GM21723 (cell line): Measurements from ENCODE around the gene TEX261.
A peak's percentile ranks its signal among the peaks of the same experiment; 100 is the strongest.

Source experiments
- ATAC-seq: cut with Tn5 transposase; IDR thresholded peaks from one replicate; pipeline ENCODE4 v1.9.1; 2021; ENCODE audit warnings: mild to moderate bottlenecking, moderate library complexity; ENCODE audit not compliant: unreplicated experiment

TEX261 gene

DNA sequence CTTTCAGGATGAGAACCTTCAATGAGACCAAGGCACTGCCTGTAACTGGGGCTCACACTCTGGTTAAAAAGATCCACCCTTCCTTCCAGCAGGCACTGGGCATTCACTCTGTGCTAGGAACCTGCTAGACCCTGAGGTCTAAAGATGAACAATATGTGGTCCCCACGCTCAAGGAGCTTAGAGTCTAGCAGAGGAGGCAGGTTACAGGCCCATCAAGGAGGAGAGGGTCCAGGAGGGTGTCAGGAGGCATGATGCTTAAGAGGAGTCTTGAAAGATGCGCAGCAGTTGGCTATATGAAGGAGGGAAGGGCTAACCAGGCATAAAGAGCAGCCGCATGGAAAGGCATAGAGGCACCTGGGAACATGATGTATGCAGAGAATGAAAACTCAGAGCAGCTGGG is 11.7 kb downstream of the TEX261 start:
- ATAC-seq = no peak

DNA sequence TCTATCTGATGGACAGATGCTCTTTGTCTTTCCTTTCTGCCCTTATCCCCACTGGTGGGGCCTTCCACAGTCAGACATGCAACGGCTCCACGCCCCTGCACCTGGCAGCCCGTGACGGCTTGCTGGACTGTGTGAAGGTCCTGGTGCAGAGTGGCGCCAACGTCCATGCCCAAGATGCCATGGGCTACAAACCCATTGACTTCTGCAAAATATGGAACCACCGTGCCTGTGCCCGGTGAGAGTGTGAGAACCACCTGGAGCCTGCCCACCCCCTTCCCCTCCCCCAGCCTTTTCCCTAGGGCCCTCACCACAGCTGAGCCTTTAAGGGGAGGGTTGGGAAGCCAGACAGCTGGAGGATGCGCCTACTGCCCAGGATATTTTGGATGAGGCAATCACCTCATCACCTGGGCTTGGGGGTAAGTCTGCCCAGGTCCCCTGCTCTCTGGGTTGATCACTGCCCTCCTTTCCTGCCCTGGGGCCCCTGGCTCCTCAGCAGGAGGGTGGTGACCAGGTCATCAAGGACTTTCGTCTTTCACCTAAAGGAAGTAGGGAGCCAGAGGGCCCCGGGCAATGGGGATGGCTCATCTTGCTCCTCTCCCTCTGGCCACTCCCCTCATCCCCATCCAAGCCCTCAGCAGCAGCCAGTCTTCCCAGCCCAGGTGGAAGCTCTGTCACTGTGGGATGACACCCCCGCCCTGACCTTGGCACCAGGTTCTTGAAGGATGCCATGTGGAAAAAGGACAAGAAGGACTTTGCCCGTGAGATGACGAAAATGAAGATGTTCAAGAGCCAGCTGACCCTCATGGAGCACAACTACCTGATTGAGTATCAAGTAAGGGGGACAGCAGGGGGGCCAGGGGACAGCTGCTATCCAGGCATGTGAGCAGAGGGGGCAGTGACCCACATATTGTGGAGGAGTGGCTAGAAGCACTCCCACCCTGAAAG is 12.5 kb downstream of the TEX261 start:
- no peak for ATAC-seq

DNA sequence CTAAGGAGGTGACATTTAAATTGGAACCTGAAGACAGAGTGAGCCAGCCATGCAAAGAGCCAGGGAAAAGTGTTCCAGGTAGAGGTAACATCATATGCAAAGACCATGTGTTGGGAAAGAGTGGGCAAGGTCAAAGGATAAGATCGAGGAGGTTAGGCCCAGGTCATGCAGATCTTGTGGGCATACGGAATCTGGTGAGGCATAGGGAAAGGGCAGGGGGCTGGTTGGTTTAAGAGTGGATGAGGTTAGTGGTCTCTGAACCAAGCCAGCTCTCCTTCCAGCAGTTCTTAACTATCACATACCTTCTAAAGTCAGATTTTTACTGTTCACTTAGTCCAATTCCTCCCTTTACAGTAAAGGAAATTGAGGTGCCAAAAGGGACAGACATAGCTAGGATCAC is 13.3 kb downstream of the TEX261 start:
- ATAC-seq = no peak

DNA sequence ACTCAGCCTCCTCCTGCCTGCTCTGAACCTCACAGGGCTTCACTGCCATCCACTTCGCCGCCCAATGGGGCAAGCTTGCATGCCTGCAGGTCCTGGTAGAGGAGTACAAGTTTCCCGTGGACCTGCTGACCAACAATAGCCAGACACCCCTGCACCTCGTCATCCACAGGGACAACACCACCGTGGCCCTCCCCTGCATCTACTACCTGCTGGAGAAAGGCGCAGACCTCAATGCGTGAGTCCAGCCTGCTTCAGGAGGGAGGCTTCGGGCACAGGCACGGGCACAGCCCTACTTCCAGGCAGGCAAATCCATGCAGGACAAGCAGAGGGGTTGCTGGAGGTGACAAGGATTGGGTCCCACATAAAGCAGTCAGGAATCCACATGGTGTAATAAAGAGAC is 15.0 kb downstream of the TEX261 start:
- ATAC-seq = no peak

DNA sequence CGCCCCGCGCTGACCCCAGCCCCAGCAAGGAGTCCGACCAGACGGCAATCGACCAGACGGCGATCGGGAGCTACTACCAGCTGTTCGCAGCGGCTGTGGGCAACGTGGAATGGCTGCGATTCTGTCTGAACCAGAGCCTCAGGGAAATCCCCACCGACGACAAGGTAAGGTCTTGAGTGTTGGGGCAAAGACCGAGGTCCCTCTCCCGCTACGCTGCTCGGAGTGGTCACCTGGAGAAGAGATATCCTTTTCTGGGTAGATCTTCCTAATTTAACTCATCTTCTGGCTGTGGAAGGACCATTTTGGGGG is 15.5 kb downstream of the TEX261 start:
- no peak for ATAC-seq

DNA sequence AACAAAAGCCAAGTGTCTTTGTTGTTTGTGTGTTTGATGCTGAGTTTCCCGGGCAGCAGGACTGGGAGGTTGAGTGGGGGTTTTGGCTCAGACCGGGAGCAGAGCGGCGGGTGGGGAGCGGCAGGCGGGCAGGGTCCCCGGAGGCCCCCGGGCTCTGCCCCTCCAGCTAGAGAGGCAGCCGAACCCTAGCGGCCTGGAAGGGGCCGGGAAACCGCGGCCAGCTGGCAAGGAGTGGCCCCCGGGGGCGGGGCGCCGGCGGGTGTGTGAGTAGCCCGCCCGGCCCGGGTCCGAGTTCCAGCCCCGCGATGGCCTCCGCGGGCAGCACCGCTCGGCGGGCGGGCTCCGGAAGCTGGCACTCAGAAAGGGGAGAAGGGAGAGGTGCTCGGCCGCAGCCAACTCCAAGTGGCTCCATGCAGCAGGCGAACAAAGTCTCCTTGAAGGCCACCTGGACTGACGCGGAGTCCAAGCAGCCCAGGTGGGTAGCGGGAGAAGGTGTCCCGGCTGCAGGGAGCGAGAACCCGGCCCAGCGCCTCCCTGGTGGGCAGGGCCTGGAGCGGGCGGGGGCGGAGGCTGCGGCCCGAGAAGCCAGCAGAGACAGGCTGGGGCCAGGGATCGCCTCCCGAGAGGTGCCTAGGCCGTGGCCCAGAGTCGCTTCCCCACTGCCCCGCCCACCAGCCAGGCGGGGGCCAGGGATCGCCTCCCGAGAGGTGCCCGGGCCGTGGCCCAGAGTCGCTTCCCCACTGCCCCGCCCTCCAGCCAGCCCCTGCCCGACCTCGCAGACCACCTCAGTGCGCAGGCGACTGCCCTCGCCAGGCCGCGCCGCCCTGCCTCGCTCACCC is 16.1 kb downstream of the TEX261 start, which contains the start of gene ANKRD53:
Gene ANKRD53 (plus strand): TSS at position 290 of the 839 bp plus-strand sequence. CDS start 16 bp downstream, at position 306.
- ATAC-seq = peak; percentile 36

DNA sequence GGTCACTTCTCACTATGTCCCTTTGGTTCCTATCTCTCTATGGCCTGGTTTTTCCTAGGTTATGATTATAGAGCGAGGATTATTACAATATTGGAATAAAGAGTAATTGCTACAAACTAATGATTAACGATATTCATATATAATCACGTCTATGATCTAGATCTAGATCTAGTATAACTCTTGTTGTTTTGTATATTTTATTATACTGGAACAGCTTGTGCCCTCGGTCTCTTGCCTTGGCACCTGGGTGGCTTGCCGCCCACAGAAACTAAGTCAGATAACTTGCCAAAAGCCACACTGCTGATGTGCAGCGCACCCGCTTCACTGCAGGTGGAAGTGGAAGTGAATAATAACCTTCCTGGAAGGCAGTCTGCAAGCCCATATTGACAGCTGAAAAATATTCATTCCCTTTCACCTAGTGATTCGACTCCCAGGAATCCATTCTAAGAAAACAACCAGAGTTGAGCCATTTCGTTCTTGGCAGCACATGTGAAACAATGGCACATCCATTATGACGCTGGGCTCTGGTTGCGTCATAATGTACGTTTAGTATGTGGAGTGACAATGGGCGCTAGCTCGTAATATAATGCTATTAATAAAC is 17.0 kb downstream of the TEX261 start:
- no peak for ATAC-seq

DNA sequence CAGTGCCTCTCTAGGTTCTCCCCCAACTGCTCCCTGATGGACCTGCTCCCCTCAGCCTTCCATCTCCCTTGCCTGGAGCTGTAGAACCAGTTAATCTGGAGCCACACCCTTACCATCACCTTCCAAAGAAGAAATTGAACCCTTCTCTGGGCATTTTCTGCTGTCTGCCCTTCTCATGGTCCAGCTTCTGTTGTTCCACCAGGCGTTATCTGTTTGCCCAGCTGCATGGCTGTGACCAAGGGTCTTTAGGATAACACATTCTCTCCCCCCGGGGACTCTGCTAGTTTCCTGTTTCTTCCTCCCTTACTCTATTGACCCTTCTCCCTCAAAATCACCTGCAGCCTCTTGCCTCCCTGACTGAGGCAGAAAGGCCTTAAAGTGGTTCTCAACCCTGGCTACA is 19.4 kb downstream of the TEX261 start:
- no peak for ATAC-seq

DNA sequence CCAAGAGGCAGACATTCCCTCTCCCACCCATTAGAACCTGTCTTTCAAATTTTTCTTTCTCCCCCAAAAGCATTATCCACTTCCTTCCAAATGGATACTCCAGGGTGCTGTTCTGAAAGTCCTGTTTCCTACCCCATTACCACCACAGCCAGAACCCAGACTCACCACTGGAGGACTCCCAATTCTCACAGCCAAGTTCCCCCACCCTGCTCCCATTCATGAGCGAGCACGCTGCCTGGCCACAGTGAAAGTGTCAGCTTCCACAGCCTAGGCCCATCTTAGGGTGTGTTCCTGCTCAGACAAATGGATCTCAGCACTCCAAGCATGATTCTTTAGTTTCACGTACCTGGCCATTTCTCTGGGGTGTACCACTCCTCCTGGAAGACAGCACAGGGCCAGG is 20.1 kb downstream of the TEX261 start:
- no peak for ATAC-seq

DNA sequence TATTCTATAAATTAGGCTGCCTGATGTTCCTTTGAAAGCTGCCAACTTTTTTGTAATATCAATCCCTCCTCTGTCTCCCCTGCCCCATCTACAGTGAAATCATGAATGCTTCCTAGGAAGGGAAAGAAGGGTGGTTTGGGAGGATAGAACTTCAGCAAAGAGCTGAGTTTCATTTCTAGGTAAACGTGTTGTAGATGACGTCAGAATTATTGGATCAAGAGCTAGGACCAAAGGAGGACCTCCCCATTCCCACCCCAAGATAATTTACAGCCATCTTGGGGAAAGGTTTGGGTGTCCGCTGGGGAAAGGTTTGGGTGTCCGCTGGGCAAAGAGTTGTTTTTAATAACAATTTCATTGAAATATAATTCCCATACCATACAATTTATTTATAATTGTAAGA is 27.5 kb downstream of the TEX261 start:
- no peak for ATAC-seq

DNA sequence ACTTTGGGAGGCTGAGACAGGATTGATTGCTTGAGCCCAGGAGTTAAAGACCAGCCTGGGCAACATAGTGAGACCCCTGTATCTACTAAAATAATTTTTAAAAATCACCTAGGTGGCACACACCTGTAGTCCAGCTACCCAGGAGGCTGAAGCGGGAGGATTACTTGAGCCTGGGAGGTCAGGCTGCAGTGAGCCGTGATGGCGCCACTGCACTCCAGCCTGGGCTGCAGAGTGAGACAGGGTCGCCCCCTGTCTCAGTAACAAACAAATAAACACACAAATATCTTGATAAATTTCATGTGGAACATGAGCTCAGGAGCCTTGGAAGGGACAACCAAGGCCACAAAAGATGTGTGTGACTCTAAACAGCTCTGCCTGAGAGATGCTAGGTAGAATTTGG is 28.0 kb downstream of the TEX261 start:
- ATAC-seq = no peak

DNA sequence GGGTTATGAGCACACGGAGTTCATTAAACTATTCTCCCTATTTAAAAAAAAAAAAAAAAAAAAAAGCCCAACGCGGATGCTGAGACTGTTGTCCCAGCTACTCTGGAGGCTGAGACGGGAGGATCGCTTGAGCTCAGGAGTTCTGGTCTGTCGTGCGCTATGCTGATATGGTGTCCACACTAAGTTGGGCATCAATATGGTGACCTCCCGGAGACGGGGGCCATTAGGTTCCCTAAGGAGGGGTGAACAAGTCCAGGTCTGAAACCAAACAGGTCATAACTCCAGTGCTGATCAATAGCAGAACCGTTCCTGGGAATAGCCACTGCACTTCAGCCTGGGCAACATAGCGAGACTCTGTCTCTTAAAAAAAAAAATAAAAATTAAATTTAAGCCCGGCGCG is 29.2 kb downstream of the TEX261 start:
- ATAC-seq = no peak

DNA sequence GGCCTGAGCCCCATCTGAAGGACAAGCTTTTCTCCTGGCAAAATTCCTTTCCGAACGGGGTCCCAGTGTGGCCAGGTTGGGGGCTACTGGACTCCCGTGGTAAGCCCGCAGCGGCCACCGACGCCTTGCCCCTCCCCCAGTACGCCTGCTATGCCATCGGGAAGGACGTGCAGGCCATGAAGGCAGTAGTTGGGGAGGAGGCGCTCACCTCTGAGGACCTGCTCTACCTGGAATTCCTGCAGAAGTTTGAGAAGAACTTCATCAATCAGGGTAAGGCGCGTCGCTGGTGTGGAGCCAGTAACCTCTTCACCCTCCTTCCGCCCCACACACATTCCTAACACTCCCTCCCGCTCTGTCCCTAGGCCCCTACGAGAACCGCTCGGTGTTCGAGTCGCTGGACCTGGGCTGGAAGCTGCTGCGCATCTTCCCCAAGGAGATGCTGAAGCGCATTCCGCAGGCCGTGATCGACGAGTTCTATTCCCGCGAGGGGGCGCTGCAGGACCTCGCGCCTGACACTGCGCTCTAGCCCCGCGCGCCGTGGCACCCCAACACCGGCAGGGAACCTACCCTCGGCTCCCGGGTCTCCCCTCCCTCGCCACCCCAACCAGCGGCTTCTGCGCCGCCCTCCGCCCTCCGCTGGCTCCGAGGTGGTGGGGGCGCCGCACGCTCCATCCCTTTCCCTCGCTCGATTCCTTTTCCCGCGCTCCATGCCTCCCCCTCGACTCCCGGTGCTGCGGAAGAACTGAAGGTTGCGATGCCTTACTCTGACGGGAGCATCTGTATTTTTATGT is 29.9 kb downstream of the TEX261 start:
- ATAC-seq = peak; percentile 86

DNA sequence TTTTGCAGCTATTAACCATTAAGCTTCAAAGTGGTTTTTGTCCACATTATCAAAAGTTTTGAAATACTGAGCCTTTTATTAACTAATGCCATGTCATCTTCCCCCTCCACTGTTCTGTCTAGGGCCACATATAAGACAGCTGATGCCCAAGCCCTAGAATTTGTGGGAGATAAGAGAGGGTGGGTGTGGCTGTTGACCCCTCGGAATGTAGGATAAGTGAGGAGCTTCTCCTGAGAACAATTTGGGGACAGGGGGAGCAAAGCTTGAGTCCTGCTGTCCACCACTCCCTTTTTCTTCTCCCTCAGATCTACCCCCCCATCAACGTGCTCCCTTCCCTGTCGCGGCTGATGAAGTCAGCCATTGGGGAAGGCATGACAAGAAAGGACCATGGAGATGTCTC is 30.5 kb downstream of the TEX261 start:
- no peak for ATAC-seq

DNA sequence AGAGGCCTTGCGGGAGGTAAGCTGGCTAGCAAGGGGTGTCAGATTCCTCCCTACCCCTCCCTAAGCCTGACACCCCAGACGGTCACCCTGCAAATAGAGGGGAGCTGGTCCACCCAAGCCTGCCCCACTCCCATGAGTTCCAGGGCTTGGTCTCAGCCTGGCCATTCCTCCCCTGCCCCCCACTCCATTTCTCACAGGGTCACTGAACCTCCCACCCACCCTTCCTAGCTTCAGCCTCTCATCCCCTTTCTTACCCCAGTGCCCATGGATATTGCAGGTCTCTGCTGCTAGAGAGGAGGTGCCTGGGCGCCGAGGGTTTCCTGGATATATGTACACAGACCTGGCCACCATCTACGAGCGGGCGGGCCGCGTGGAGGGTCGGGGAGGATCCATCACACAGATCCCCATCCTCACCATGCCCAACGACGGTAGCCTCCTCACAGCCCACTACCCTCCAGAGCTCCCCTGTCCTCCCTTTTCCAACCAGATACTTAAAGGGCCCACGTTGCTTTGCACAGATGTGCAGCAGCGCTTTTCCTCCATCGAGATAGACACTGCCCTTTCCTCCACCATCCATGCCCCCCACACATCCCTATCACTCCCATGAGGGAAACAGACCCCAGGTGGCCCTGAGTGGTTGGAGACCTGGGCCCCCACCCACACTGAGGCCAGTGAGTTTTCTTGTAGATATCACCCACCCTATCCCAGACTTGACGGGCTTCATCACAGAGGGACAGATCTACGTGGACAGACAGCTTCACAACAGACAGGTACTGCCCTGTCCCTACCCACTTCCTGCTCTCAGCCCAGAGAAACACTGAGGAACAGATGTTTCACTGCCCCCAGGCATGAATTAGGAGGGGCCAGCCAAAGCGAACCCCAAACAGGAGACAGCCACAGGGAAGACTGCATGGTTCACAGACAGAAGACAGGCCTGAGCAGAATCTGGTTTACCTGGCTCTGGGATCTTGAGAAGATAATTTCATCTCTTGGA is 31.5 kb downstream of the TEX261 start:
- no peak for ATAC-seq

DNA sequence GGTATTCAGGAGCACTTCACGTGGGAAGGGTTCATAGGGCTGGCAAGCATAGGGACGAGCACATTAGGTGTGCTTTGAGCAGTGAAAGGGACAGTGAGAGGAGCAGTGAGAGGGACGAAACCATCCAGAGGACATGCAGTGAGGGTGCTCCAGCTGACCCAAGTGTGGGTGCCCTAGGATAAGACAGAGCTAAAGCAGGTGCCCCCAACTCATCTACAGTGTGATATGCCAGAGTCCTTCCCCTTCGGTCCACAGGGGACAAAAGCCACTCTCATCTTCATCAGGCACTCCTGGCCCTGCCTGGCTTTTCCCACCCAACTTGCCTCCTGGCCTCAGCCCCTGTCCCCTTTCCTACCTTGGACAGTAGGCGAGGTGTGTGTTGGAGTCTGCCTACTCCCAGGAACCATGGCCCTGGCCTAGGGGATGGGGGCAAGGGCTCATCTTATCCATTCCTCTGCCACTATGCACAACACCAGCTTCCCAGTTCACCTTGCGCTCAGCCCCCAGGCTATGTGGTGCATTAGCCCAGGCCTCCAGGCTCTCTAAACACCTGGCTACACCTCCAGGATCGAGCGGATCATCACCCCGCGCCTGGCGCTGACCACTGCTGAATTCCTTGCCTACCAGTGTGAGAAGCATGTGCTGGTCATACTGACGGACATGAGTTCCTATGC is 32.3 kb downstream of the TEX261 start:
- no peak for ATAC-seq

DNA sequence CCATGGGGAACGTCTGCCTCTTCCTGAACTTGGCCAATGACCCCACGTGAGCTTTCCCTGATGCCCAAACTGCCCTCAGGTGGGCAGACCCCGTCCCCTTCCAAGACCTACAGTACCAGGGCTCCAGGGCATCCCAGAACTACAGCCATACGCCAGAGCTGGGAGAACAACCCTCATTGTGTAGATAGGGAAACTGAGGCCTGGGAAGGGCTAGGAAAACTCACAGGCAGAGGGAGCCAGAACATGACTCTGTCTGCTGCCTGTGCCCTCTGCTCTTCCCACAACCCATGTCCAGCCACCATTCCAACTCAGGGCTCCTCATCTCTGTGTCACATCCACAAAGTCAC is 33.1 kb downstream of the TEX261 start:
- no peak for ATAC-seq

DNA sequence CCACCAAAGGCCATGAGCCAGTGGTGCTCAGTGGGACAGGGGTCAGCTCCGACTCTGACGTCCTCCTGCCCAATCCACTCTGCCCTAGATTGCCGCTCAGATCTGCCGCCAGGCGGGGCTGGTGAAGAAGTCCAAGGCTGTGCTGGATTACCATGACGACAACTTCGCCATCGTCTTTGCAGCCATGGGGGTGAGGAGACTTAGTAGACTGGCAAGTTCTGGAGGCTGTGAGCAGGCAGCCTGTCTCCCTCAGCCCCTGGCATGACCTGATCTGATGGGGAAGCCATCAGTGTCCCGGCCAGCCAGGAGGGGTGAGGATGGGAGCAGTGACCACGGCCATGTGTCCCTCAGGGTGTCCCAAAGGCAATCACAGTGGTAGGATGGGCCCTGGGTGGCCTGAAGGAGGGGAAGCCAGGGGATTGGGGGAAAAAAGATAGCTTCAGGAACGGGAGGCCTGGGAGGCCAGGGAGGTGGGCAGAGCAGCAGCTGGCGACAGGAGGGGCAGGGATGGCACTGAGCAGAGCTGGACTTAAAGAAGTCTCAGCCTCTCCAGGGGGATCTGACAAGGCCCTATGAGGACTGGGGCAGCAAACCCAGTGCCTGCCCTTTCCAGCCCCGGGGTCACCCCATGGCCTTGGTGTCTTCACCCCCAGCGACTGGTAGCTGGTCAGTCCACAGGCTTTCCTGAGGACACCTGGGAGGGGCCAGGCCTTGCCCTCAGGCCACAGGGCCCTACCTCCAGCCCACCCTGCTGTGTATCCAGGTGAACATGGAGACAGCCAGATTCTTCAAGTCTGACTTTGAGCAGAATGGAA is 33.6 kb downstream of the TEX261 start:
- ATAC-seq = no peak
